GM12878 (cell line): ENCODE data around the gene SHROOM2. TPM values are rescaled to one million over a fixed set of nuclear protein-coding genes. Genes with fewer than 3 reads are reported as not detected.

Experiments
- ATAC-seq: fragments of 200-7000 bp; cut with Tn5 transposase; 3 replicates; pipeline ENCODE4 v1.9.1; 2020; ENCODE audit warnings: mild to moderate bottlenecking, moderate library complexity
- BruUV-seq: library from RNA; stranded (reverse); fragments of 400-500 nt; replicated peaks from 2 replicates; lab custom pipeline; 2021; lab: Mats Ljungman, UMichigan
- CTCF ChIA-PET: fragments of 300-600 bp; sonication (Branson Sonifier 250); formaldehyde crosslinking; extraction: SDS; loops from one replicate; lab custom pipeline; 2021; ENCODE audit warnings: inconsistent platforms; lab: Yijun Ruan, JAX
- POLR2A ChIA-PET: fragments of 350-600 bp; formaldehyde crosslinking; extraction: SDS; loops from one replicate; lab custom pipeline; 2021; ENCODE audit warnings: inconsistent platforms; lab: Charles Lee
- RAD21 ChIA-PET: fragments of 300-600 bp; sonication (Branson Sonifier 250); formaldehyde crosslinking; loops from one replicate; lab custom pipeline; 2023; ENCODE audit warnings: antibody characterized with exemption; ENCODE audit not compliant: unreplicated experiment; lab: Charles Lee
- SMC1A ChIA-PET: fragments of 300-600 bp; sonication (Branson Sonifier 250); formaldehyde crosslinking; loops from one replicate; lab custom pipeline; 2023; ENCODE audit not compliant: unreplicated experiment, uncharacterized antibody; lab: Charles Lee
- DNase-seq: peaks from one replicate; pipeline ENCODE4 v3.0.0-alpha.2; 2011; ENCODE audit warnings: low read depth, low spot score
- FAIRE-seq: peaks from 3 replicates; lab custom pipeline; 2011; peaks lifted over from hg19 to GRCh38; lab: Jason Lieb, UNC
- H2AFZ ChIP-seq: 2 replicates; pipeline ENCODE4 v1.6.0; 2011; ENCODE audit warnings: low read depth, low read length, control low read depth; ENCODE audit not compliant: control insufficient read depth
- H3K27ac ChIP-seq: 2 replicates; pipeline ENCODE4 v1.5.1; 2011; ENCODE audit warnings: control low read depth; ENCODE audit not compliant: control insufficient read depth, insufficient read depth
- H3K27me3 ChIP-seq, 2 experiments: replicated peaks in 1 of 2; 2 replicates each; pipeline versions ENCODE4 v1.6.0 to v1.6.1; 2011; ENCODE audit warnings: low read length in 1 of 2; ENCODE audit not compliant: control insufficient read depth in 2 of 2, insufficient read depth in 2 of 2
- H3K36me3 ChIP-seq, 2 experiments: 2 replicates each; pipeline ENCODE4 v1.5.1; 2011; ENCODE audit warnings: low read length in 1 of 2; ENCODE audit not compliant: control insufficient read depth in 2 of 2, insufficient read depth in 2 of 2
- H3K4me1 ChIP-seq: 2 replicates; pipeline ENCODE4 v1.6.1; 2011; ENCODE audit warnings: mild to moderate bottlenecking, low read length, moderate library complexity, mixed read lengths; ENCODE audit not compliant: control insufficient read depth, insufficient read depth
- H3K4me2 ChIP-seq: 2 replicates; pipeline ENCODE4 v1.6.0; 2011; ENCODE audit warnings: control low read depth; ENCODE audit not compliant: control insufficient read depth, insufficient read depth
- H3K4me3 ChIP-seq: fragments of 200-600 bp; sonication (generic); 2 replicates; pipeline ENCODE4 v1.5.1; 2016
- H3K79me2 ChIP-seq: 2 replicates; pipeline ENCODE4 v1.6.0; 2011; ENCODE audit warnings: low read length; ENCODE audit not compliant: control insufficient read depth, insufficient read depth
- H3K9ac ChIP-seq: 2 replicates; pipeline ENCODE4 v1.8.0; 2011; ENCODE audit warnings: low read length, control low read depth, mixed read lengths; ENCODE audit not compliant: control insufficient read depth, insufficient read depth
- H3K9me3 ChIP-seq: replicated peaks from 3 replicates; pipeline ENCODE4 v1.5.1; 2011; ENCODE audit warnings: mild to moderate bottlenecking, low read length; ENCODE audit not compliant: control insufficient read depth, insufficient read depth
- H4K20me1 ChIP-seq: 2 replicates; pipeline ENCODE4 v1.6.0; 2011; ENCODE audit not compliant: control insufficient read depth, insufficient read depth
- CHD1 ChIP-seq: IDR thresholded peaks from 2 replicates; pipeline ENCODE4 v1.6.1; 2012; ENCODE audit warnings: low read depth, low read length, improper control_type of control experiment
- CREB1 ChIP-seq: IDR thresholded peaks from 2 replicates; pipeline ENCODE4 v1.6.1; 2012; ENCODE audit warnings: low read depth, mild to moderate bottlenecking, inconsistent platforms
- GATAD2B ChIP-seq: fragments of 450-650 bp; conservative IDR thresholded peaks from 2 replicates; pipeline ENCODE4 v1.6.1; 2017; ENCODE audit warnings: low read depth, mild to moderate bottlenecking, moderate library complexity
- LARP7 ChIP-seq: fragments of 450-650 bp; IDR thresholded peaks from 2 replicates; pipeline ENCODE4 v1.6.1; 2017; ENCODE audit warnings: mild to moderate bottlenecking
- MEF2A ChIP-seq: IDR thresholded peaks from 2 replicates; pipeline ENCODE4 v1.6.1; 2011; ENCODE audit warnings: low read depth, mild to moderate bottlenecking, low read length, moderate library complexity; ENCODE audit not compliant: insufficient read depth
- MYC ChIP-seq: IDR thresholded peaks from 2 replicates; pipeline ENCODE4 v1.6.1; 2011; ENCODE audit warnings: mild to moderate bottlenecking, low read length, moderate library complexity, inconsistent platforms; ENCODE audit not compliant: insufficient read depth, insufficient replicate concordance, insufficient read length, severe bottlenecking
- NR2F1 ChIP-seq: fragments of 450-650 bp; conservative IDR thresholded peaks from 2 replicates; pipeline ENCODE4 v1.6.1; 2017; ENCODE audit warnings: mild to moderate bottlenecking
- PAX8 ChIP-seq: fragments of 450-650 bp; IDR thresholded peaks from 2 replicates; pipeline ENCODE4 v1.6.1; 2017; ENCODE audit warnings: mild to moderate bottlenecking, moderate library complexity
- WGBS: methylation state at CpG from one replicate; pipeline ENCODE4 v1.1.6; 2016; ENCODE audit warnings: low lambda C conversion rate; ENCODE audit not compliant: insufficient replicate concordance, insufficient coverage; ENCODE audit errors: missing lambda C conversion rate; 5-methylcytosine and 5-hydroxymethylcytosine counted together
- in situ Hi-C: fragments of 300-500 bp; cut with MboI; formaldehyde crosslinking; loops from 9 replicates; pipeline ENCODE4 v1.14.3; 2018; ENCODE audit warnings: mixed read lengths
- intact Hi-C: fragments of 100-400 bp; cut with micrococcal nuclease; formaldehyde crosslinking; loops from one replicate; pipeline ENCODE4 v1.14.2; 2022; ENCODE audit not compliant: unreplicated experiment
- polyA plus RNA-seq, 11 experiments: library from polyadenylated mRNA; depleted of rRNA in 4 of 11; unstranded in 6 of 11; stranded (reverse) in 5 of 11; fragments of >200 nt; fragmentation: Nextera tagmentation in 4 of 11; fragmentation: Illumina TruSeq in 1 of 11; extraction: Ambion mirVana in 4 of 11; extraction: Trizol in 1 of 11; gene quantifications; 1 replicate in 1 of 11; 2 replicates in 10 of 11; pipeline versions ENCODE4 v1.2.1 to v1.2.3, GENCODE V29; 2011 to 2016; ENCODE audit warnings: inconsistent platforms in 2 of 11, missing spikeins in 2 of 11, low read depth in 1 of 11
- total RNA-seq, 4 experiments: library from RNA; depleted of rRNA in 3 of 4; stranded (reverse); fragments of >200 nt in 3 of 4; fragmentation: Illumina TruSeq in 1 of 4; extraction: Trizol in 1 of 4; gene quantifications; 2 replicates each; pipeline versions ENCODE4 v1.2.1 to v1.2.3, GENCODE V29; 2013 to 2021
- TF ChIP-seq, protein P1 (sequence below): fragments of 150-350 bp; IDR thresholded peaks from 2 replicates; pipeline ENCODE4 v1.6.1; 2014; ENCODE audit warnings: mild to moderate bottlenecking, low read depth, low read length

Gene SHROOM2
- total and polyA plus RNA-seq, 10 of the 15 experiments (the other 5 are each of a cell fraction or from before 2014, with no cell fraction given) = under 0.01 to 0.15 (median 0.09) TPM; not detected in 2

- H3K9me3 ChIP-seq = no peaks in the 10 kb centered on the region; the same call in 2 of the 3 replicates
- H4K20me1 ChIP-seq = no peaks in the 10 kb centered on the region
- TF ChIP-seq, protein P1, sequence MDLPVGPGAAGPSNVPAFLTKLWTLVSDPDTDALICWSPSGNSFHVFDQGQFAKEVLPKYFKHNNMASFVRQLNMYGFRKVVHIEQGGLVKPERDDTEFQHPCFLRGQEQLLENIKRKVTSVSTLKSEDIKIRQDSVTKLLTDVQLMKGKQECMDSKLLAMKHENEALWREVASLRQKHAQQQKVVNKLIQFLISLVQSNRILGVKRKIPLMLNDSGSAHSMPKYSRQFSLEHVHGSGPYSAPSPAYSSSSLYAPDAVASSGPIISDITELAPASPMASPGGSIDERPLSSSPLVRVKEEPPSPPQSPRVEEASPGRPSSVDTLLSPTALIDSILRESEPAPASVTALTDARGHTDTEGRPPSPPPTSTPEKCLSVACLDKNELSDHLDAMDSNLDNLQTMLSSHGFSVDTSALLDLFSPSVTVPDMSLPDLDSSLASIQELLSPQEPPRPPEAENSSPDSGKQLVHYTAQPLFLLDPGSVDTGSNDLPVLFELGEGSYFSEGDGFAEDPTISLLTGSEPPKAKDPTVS = no peak
- TF ChIP-seq PAX8 (no peak), CREB1 (no peak), MYC (no peak), NR2F1 (no peak), GATAD2B (no peak), LARP7 (no peak), MEF2A (no peak), CHD1 (no peak)
- WGBS = 19% methylated on average over 12 of the region's 12 CpGs
- no peaks in the 10 kb centered on the region for H3K36me3 ChIP-seq
- no peak overlapping the region for H2AFZ ChIP-seq
- intact Hi-C loops (no loop called here), in situ Hi-C loops (no loop called here)
- CTCF ChIA-PET = no interaction called here
- no peak for DNase-seq
- no peak overlapping the region for H3K9ac ChIP-seq
- SMC1A ChIA-PET = interaction anchor here (0.9 kb wide), 1 partner anchor 163 kb away, joined by 4 read pairs; no protein-coding TSS in a partner anchor
- no peak overlapping the region for H3K4me2 ChIP-seq
- no peak overlapping the region for H3K4me3 ChIP-seq
- BruUV-seq = no TSS peak
- H3K27me3 ChIP-seq = no peaks in the 10 kb centered on the region; a peak in 2 of 4 replicates
- no peak for FAIRE-seq
- POLR2A ChIA-PET = no interaction called here
- H3K4me1 ChIP-seq = peaks cover 5% of the 10 kb centered on the region; the same call in 1 of the 2 replicates
- ATAC-seq = no peak
- no peak overlapping the region for H3K27ac ChIP-seq
- RAD21 ChIA-PET = no interaction called here
- H3K79me2 ChIP-seq = no peaks in the 10 kb centered on the region
Observed at GRCh38 chrX:9824554-9824953, 38.3 kb downstream of the SHROOM2 start.
